ENCODE results near the gene TMEM131.

TMEM131 gene

DNA sequence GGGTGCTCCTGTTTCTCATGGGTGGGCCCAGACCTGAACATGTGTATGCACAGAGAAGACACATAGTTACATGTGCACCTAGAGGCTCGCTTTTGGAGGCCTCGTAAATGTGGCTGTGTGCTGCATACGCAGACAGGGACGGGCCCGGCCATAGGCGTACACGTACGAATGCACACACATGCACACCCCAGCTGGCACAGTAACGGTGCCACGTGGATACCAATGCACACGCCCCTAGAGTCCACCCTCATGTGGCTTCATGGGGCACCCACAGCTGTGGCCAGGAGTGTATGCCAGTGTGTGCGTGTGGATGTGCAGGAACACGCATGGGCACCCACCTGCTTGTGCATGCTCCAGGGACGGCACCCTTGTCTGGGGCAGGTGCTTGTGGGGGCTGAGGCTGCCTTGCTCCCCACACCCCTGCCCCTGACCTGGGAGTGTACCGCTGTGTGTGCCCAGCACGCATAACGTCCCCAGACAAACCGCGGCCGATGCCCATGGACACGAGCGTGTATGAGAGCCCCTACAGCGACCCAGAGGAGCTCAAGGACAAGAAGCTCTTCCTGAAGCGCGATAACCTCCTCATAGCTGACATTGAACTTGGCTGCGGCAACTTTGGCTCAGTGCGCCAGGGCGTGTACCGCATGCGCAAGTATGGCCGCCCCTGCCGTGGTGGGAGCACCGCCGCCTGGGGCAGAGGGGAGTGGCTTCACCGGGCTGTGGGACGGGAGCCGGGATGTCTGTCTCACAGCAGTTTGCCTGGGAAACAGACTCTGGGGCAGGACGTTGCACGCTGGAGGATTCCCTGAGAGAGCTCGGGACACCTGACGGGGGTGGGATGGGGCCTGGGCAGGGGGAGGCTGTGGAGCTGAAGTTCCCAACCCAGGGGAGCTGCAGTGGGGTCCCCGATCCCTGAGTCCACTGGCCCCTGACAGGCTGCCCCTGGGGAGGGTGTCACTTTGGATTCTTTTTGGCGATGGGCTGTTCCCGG, 261.4 kb downstream of the TMEM131 start:
- DNase-seq: no peak

DNA sequence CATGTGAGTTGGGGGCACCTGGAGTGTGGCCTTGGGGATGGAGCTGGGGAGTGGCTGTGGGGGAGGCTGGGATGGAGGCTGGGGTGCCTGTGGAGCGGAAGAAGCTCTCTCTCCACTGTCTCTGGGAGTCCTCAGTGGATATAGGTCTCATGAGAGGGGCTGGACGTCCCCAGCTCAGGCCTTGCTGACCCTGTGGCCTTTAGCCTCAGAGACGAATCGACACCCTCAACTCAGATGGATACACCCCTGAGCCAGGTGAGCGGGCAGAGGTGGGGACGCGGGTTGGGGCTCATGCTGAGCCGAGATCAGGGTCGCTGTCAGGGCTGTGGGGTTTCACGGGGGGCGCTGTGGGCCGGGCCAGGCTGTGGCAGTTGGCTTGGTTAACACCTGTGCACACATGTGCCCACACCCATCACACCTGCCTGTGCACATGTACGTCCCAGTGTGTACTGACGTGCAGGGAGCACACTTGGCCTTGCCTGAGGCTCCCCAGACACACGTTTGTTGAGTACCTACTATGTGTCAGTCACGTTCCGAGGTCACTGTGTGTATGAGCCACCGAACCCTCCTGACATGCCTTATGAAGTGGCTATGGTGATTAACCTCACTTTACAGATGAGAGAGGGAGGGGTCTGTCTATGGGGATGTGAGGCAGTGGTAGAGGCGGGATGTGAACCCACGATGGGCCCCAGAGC, 262.3 kb downstream of the TMEM131 start:
- no peak for DNase-seq

DNA sequence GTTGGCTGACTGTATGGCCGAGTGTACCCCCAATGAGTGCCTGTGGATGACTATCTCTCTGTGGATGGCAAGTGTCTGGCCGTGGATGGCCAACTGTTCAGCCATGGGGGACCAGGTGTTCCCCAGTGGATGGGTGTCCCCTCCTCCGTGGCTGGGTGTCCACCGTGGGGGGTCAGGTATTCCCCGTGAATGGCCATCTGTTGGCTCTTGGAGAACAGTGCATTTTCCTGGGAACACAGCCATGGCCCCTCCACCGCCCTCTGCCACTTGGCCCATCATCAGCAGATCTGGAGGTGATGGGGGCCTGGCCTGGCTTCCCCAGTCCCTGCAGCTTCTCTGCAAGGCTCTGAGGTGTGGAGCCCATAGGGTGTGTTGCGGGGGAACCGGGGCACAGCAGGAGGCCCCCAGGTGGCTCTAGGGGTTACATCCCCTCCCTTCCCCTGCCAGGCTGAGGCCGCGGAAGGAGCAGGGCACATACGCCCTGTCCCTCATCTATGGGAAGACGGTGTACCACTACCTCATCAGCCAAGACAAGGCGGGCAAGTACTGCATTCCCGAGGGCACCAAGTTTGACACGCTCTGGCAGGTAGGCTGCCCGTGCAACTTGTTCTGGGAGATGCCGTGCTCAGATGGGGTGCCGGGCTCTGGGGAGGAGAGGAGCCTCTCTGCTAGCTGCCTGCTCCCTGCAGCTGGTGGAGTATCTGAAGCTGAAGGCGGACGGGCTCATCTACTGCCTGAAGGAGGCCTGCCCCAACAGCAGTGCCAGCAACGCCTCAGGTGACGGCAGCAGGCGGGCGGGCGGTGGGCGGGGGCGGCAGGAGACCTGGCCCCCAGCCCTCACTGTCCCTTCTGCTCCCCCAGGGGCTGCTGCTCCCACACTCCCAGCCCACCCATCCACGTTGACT, 263.1 kb downstream of the TMEM131 start:
- no peak for DNase-seq

DNA sequence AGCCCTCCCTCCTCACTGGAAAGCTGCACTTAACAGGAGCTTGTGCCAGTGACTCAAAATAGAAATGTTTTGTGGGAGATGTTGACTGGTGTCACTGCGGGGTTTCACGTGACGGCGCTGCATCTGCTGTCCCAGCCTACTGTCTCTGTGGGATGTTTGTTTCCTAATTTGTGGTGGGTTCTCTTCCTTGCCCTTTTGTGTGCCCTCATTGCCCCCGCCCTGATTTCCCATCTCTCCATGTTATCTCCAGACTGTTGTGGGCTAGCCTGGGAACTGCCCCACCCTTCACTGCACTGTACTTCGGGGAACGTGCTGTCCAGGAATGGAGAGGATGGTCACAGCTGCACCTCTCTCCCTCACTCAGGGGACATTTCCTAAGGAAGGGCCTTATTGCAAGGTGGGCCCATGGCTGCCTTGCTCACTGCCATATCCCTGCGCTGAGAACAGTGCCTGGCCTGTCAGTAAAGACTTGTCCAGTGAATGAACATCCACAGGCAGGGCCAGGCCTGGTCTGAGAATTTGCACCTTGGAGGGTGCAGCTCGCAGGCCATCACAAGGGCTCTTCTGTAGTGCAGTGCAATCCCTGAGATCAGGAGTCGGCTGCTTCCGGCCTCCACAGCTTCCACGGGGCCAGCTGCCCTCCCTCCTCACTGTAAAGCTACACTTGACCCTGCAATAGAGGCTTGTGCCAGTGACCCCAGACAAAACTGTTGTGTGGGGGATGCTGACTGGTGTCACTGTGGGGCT, 264.3 kb downstream of the TMEM131 start:
- no peak for DNase-seq

DNA sequence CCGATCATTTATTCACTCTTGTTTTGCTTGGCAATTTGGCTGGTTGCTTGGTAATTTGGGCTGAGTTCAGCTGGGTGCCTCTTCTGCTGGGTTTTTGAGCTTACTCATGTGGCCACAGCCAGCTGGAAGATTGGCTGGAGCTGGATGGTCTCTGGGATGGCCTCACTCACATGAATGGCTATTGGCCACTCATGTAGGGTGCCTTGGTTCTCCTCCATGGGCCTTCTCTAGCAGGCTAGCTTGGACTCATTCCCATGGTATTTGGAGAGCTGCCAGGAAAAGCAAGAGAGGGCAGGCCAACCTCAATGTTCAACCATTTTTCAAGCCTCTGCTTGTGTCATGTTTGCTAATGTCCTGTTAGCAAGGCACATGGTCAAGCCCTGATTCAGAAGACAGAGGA, 265.5 kb downstream of the TMEM131 start:
- DNase-seq: no peak

DNA sequence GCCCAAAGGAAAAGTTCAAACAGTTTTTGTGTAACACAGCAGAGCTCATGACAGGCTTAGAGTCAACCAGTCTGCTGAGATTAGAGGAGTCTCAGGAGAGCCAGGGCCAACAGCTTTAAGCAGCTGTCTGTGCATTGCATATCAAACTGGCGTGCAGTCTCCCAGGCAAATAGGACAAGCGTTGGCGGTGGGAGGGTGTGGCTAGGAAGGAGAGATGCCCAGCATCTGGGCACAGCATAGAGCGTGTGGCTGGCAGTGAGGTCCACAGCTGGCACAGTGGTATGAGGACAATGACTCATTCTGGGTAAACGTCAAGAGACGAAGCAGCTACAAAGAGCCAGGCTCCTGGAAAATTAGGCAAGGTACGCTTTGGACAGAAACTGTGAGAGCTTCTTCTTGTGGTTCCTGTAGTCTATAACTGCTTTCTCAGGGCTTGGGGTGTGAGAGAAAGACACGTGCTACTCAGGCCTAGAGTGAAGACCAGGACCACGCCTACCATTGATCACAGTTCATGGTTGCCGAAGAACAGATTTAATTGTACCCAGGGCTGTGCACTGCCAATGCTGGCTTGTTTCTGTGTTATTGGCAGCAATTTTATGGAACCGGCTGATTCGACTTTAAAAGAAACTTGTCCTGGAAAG, 267.5 kb downstream of the TMEM131 start:
- no peak for DNase-seq

DNA sequence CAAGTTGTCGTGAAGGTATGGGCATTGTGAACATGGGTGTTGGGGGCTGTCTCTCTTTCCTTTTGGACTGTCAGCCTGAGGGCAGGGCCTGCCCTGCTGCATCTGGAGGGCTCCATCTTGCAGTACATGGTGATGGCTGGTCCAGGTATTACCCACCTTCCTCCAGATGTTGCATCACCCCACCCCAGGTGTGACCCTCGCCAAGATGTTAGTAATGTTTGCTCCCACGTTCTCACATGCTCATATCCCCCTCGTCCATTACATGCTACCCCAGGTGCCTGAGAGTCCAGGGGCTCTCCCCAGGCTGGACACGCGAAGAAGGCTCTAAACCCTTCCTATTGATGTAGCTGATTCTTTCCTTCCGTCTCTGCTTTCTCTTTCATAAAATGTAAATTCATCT, 268.5 kb downstream of the TMEM131 start:
- no peak for DNase-seq

DNA sequence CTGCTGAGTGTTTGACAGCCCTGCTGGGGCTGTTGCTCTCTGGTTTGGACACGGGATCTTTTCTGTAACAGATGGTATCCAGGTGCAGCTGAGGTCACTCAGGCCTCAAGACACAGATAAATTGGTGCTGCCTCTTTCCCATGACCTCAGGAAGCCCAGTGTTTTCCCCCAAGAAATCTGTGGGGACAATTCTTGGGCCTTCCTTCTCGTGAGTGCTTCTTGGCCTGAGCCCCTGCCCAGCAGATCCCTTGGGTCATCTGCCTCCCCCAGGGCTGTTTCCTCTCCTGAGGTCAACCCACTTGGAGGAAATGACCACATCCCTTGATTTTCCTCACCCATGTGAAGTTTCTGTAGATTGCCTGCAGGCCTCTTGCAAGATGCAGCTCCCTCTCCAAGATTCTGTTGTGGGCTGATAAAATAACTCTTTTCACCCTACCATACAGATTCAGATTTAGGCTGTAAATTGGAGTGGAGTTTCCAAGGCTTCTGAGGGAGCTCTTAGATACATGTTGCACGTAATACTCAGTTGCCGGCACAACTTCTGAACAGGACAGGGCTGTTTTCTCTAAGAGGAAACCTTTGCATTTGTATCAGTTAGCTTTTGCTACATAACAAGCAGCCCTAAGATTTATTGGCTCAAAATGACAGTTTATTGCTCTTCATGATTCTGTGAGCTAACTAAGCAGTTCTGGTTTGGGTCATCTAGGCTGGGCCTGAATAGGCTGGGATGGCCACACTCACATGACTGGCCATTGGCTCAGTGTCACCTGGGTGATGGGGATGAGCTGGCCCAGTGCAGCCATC, 269.3 kb downstream of the TMEM131 start:
- no peak for DNase-seq

DNA sequence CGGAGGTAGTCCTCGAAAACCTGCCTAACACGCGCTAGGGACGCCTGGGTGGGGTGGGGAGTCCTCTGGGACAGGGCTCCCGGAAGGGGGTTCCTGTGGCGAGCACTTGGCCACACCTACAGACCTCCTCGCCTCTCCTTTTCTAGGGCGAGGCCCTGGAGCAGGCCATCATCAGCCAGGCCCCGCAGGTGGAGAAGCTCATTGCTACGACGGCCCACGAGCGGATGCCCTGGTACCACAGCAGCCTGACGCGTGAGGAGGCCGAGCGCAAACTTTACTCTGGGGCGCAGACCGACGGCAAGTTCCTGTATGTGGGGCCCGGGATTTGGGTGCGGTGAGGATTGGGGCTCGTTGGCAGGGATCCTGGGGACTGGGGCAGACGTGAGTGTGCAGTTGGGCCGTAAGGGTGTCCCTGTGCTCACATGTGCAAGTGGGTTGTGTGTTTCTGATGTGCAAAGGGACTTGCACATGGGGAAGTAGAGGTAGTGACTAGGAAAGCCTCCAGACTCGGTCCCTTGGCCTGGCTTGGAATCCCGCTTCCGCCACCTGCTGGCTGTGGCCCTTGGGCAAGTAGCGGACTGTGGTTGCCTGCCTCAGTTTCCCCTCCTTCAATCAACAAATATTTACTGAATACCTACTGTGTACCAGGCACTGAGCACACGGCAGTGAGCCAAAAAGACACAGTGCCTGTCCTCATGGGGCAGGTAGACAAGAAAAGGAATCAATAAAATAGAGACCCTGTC, 270.6 kb downstream of the TMEM131 start:
- DNase-seq: no peak

DNA sequence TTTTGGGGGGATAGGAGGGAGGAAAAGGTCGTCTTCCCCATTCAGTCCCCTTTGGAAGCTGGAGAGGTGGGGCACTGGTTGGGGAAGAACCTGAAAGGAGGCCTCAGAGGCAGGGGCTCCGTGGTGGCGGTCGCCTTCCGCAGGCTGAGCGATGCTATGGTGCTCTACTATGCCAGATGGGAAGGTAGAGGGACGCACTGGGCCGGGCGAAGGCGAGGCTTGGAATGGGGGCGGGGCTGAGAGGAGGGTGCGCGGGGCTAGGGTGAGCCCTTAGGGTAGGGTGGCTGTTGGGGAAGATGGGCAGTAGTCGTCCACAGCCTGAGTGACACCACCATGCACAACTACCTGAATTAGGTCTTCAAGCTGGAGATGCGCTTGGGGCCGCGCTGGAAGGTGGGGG, 271.2 kb downstream of the TMEM131 start:
- no peak for DNase-seq

DNA sequence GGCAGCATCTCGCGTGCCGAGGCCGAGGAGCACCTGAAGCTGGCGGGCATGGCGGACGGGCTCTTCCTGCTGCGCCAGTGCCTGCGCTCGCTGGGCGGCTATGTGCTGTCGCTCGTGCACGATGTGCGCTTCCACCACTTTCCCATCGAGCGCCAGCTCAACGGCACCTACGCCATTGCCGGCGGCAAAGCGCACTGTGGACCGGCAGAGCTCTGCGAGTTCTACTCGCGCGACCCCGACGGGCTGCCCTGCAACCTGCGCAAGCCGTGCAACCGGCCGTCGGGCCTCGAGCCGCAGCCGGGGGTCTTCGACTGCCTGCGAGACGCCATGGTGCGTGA, 271.7 kb downstream of the TMEM131 start:
- no peak for DNase-seq

DNA sequence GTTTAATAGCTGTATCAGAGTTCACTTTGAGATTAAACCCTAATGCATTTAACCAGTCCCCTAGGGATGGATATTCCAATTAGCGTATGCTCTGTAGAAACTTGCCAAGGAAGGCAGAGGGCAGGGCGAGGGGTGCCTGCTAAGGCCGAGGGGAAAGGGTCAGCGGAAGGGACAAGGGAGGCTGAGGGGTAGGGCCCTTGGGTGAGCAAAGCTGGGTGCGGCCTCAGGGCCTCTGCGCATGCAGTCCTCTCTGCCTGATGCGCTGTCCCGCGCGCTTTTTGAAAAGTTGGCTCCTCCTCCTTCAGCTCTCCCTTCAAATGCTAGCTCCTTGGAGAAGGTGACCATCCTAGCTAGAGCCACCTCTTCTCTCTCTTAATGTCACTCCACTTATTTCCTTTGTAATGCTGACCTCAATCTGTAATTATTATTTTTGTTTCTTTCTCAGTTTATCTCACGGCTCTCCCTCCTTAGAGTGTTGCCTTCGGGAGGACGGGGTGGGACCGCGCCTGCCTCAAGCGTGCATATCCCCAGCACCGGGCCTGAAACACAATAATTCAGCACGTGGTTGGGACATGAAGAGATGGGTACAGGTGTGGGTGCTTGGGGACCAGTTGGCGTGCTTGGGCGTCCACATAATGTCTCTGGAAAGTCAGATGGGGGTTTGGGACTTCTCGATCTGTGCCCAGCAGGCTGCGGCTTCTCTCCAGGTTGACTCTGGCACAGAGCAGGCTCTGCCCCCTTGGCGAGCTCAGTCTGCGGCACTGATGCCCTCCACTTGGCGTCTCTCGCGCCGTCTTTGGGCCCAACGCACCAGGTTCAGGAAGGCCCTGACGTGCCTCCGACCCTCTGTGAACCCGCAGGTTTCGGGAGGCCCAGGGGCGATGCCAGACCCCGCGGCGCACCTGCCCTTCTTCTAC, 272.3 kb downstream of the TMEM131 start:
- no peak for DNase-seq

DNA sequence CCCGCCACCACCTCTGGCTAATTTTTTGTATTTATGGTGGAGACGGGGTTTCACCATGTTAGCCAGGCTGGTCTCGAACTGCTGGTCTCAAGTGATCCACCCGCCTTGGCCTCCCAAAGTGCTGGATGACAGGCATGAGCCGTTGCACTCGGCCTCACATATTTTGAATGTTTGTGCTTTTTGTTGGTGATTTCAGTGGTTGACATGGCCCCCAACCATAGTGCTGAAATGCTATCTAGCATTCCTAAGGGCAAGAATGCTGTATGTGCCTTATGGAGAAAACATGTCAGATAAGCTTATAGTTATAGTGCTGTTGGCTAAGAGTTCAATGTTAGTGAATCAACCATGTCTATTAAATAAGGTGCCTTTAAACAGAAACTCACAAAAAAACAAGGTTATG, 273.5 kb downstream of the TMEM131 start:
- DNase-seq: no peak

DNA sequence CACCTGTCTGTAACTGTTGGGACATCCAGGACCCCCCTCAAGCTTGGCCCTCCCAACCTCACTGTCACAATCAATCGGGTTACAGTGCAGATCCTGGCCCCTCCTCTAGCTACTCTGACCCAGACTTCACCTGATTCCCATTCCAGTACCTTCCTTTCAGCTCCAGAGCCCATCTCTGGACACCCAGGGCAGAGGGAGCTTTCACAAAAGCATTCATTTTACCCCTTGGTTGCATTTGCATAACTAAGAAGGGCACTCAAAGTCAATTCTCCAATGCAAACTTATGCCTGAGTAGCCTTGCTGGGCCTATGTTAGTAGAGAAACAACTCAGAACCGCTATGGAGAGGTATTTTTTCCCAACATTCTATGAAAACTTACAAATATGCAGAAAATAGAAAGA, 275.0 kb downstream of the TMEM131 start:
- DNase-seq: no peak

DNA sequence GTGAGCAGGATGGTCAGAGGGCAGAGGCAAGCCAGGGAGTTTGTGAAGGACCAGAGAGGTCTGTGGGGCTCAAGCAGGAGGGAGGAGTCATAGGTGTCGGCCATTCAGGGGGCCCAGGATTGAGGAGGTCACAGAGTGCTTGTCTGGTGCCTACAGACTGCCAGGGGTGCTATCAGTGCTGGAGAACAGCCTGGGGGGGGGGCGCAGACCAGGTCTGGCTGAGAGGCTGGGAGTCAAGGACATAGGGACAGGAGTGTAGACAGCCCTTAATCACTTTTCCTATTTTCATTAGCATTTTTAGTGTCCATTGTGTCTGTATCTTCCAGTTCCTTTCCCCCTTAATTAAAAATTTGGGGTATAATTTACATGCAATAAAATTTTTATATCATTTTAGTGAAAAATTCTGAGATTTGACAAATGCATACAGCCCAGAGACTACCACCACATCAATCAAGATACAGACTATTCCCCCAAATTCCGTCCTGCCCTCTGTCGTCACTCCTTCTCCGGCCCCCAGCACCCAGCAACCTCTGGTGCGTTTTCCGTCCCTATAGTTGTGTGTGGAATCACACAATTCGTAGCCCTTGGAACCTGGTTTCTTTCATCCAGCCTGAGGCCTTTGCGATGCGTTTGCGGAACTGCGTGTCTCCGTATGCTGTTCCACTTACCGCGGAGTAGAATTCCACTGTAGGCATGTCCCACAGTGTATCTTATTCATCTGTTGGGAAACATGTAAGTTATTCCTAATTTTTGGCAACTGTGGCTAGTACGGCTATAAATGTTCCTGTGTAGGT, 276.2 kb downstream of the TMEM131 start:
- DNase-seq: no peak

DNA sequence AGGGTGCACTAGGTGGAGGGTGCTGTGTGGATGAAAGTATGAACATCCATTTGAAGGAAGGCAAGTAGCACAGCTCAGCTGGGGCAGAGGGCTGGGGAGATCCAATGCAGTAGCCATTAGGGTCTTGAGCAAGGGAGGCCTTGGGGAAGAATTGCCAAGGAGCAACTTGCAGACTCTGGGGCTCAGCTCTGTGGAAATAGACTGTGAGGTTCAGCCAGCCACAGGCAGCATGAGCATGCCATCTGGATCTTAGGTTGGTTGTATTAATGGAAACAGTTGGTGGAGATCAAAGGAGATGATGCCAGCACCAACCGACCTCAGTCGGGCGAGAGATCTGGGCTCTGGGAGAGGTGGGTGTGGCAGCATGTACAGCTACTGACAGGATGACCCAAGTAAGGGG, 276.8 kb downstream of the TMEM131 start:
- peak; percentile 13 for DNase-seq

DNA sequence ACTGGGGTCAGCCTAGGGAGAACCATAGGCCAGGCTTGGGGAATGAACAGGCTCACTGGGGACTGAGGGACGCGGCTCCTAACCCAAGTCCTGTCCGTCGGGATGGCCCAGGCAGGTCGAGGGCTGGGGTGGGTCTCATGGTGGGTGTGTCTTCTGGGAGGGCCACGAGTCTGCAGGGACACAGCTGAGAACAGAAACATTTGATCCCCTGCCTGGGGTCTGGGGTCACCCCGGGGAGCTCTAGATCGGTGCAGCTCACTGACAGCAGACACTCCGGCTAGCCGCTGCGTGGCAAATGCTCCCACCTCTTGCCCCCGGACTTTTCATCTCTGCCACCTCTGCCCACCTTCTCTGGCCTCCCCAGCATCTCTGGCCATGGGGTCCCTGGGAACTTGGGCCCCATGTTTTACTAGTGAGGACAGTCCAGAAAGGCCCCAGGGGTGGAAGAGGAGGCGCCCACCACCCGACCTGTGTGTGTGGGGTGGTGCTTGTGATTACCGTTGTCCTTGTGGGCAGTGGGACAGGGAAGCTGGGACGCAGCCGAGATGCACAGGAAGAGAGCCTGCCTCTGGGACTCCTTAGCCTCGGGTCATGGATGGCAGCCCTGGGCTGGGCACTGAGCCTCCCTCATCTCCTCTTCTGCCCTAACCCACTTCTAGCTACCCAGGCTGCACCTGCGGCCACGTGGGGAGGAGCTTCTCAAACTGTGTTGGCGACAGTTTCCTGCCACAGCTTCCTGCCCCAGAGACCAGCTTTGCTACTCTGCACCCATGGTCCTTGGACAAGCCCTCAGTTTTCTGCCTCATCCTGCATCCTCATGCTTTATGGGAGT, 277.5 kb downstream of the TMEM131 start:
- peak; percentile 68 for DNase-seq

All from stimulated activated naive CD4-positive, alpha-beta T cell treated with Interleukin-2 at 50 U/mL for 16 hours (primary cell).